Activated B cell treated with CpG ODN at 0.5 μM for 24 hours (primary cell): ENCODE data around the gene VPS45. TPM values are rescaled to one million over a fixed set of nuclear protein-coding genes. Genes with fewer than 3 reads are reported as not detected.

Source experiments
- ATAC-seq: fragments of 200-7000 bp; cut with Tn5 transposase; one replicate; pipeline ENCODE4 v1.10.0; 2021; ENCODE audit warnings: low read depth, mild to moderate bottlenecking, moderate library complexity
- CTCF ChIA-PET: fragments of 350-600 bp; sonication (Branson Sonifier 250); formaldehyde crosslinking; loops from one replicate; lab custom pipeline; 2021; ENCODE audit warnings: antibody characterized with exemption; lab: Charles Lee
- POLR2A ChIA-PET: fragments of 350-600 bp; sonication (Branson Sonifier 250); formaldehyde crosslinking; loops from one replicate; lab custom pipeline; 2021; ENCODE audit warnings: antibody characterized with exemption; lab: Charles Lee
- DNase-seq: peaks from one replicate; pipeline ENCODE4 v3.0.0; 2022
- H3K27ac Mint-ChIP-seq: one replicate; pipeline ENCODE4 v1.8.0; 2020; ENCODE audit warnings: mixed read lengths
- H3K27me3 Mint-ChIP-seq: one replicate; pipeline ENCODE4 v1.8.0; 2021; ENCODE audit warnings: mixed read lengths
- H3K36me3 Mint-ChIP-seq: one replicate; pipeline ENCODE4 v1.8.0; 2021; ENCODE audit warnings: low read depth, mixed read lengths
- H3K4me1 Mint-ChIP-seq: one replicate; pipeline ENCODE4 v1.8.0; 2021; ENCODE audit warnings: mixed read lengths
- H3K4me3 Mint-ChIP-seq: one replicate; pipeline ENCODE4 v1.8.0; 2020; ENCODE audit warnings: mild to moderate bottlenecking, mixed read lengths
- H3K9me3 Mint-ChIP-seq: one replicate; pipeline ENCODE4 v1.8.0; 2020; ENCODE audit warnings: mixed read lengths
- CTCF ChIP-seq: fragments of 200-600 bp; IDR thresholded peaks from one replicate; pipeline ENCODE4 v1.8.0; 2022; ENCODE audit warnings: antibody characterized with exemption, mild to moderate bottlenecking
- intact Hi-C: fragments of 100-400 bp; cut with micrococcal nuclease; formaldehyde crosslinking; loops from one replicate; pipeline ENCODE4 v1.15.1; 2024
- total RNA-seq: library from RNA; stranded (reverse); gene quantifications from 2 replicates; pipeline ENCODE4 v1.2.3, GENCODE V29; 2022

The VPS45 gene
- total RNA-seq, 1 donor from 2014 or later, result 46.0 TPM

- ChIA-PET CTCF (interaction anchor here (6.3 kb wide), 1 partner anchor 102 kb away, joined by 131 read pairs; the partner anchor contains the start of gene VPS45), POLR2A (no interaction called here)
- no peaks in the 10 kb centered on the region for H3K9me3 Mint-ChIP-seq
- H3K4me1 Mint-ChIP-seq, result peaks cover 7% of the 10 kb centered on the region
- no peak for DNase-seq
- H3K27me3 Mint-ChIP-seq, result no peaks in the 10 kb centered on the region
- H3K4me3 Mint-ChIP-seq, result no peak overlapping the region
- H3K27ac Mint-ChIP-seq, result no peak overlapping the region
- H3K36me3 Mint-ChIP-seq, result peaks cover 5% of the 10 kb centered on the region
- intact Hi-C loops, result no loop called here
- no peak for TF ChIP-seq CTCF
- no peak for ATAC-seq
Observed at GRCh38 chr1:150173141-150173585, 105.6 kb downstream of the VPS45 start.

DNA sequence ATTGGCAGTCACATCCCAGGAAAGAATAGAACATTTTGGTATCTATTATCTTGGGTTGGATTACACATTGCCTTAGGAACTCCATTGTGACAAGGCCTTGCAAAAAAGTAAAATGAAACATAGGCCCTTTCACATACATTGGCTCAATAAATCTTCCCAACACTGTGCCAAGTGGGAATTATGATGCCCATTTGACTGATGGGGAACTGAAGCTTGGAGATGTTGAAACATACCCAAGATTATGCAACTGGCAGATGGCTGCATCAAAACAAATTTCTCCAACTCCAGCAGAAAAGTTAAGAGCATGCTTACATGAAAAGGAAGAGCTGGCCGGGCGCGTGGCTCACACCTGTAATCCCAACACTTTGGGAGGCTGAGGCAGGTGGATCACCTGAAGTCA is 109.0 kb downstream of the VPS45 start:
- Mint-ChIP-seq H3K27ac (no peak overlapping the region), H3K4me1 (no peaks in the 10 kb centered on the region), H3K27me3 (no peaks in the 10 kb centered on the region), H3K36me3 (peaks cover 5% of the 10 kb centered on the region), H3K9me3 (no peaks in the 10 kb centered on the region), H3K4me3 (no peak overlapping the region)
- DNase-seq (no peak), ATAC-seq (no peak)
- intact Hi-C loops, result no loop called here
- ChIA-PET CTCF (no interaction called here), POLR2A (interaction anchor here (1.4 kb wide), 1 partner anchor 10 kb away, joined by 13 read pairs; no protein-coding TSS in a partner anchor)
- TF ChIP-seq CTCF, result no peak

DNA sequence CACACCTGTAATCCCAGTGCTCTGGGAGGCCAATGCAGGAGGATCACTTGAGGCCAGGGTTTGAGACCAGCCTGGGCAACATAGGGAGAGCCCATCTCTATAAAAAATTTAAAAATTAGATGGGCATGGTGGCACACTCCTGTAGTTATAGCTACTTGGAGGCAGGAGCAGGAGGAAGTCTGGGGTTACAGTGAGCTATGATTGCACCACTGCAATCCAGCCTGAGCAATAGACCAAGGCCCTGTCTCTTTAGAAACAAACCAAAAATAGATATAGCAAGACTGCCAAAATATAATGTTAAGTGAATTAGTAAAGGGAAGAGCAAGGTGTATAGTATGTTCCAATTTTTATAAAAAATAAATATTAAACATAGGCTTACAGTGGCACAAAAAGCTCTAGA is 111.0 kb downstream of the VPS45 start:
- DNase-seq (no peak), ATAC-seq (no peak)
- Mint-ChIP-seq H3K4me3 (no peak overlapping the region), H3K36me3 (peaks cover under 1% of the 10 kb centered on the region), H3K27me3 (no peaks in the 10 kb centered on the region), H3K9me3 (no peaks in the 10 kb centered on the region), H3K4me1 (no peaks in the 10 kb centered on the region), H3K27ac (no peak overlapping the region)
- CTCF ChIA-PET, result interaction anchor here (1.0 kb wide), 1 partner anchor 13 kb away, joined by 3 read pairs; no protein-coding TSS in a partner anchor
- intact Hi-C loops, result no loop called here
- no peak for TF ChIP-seq CTCF
- POLR2A ChIA-PET, result interaction anchor here (1.6 kb wide), 1 partner anchor 291 kb away, joined by 3 read pairs; a partner anchor contains a TSS

DNA sequence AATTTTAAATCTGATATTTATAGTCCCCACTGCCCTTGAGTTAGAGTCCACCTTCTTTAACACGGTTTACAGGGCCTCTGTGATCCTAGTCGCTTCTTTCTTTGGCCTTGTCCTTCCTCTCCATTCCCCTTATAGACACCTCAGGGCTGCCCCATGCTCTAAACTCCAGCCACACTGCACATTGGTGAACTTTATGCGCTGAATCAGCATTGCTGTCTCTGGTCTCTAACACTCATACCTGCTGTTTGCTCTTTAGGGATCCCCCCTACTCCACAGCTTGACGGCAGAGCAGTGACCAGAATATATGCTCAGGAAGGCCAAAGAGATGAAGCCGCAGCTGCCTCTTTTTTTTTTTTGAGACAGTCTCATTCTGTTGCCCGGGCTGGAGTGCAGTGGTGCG is 112.3 kb downstream of the VPS45 start:
- H3K4me3 Mint-ChIP-seq, result no peak overlapping the region
- no peak for DNase-seq
- ATAC-seq, result no peak
- ChIA-PET POLR2A (no interaction called here), CTCF (no interaction called here)
- intact Hi-C loops, result no loop called here
- no peaks in the 10 kb centered on the region for H3K9me3 Mint-ChIP-seq
- no peaks in the 10 kb centered on the region for H3K36me3 Mint-ChIP-seq
- no peak overlapping the region for H3K27ac Mint-ChIP-seq
- H3K4me1 Mint-ChIP-seq, result no peaks in the 10 kb centered on the region
- no peak for TF ChIP-seq CTCF
- H3K27me3 Mint-ChIP-seq, result no peaks in the 10 kb centered on the region

DNA sequence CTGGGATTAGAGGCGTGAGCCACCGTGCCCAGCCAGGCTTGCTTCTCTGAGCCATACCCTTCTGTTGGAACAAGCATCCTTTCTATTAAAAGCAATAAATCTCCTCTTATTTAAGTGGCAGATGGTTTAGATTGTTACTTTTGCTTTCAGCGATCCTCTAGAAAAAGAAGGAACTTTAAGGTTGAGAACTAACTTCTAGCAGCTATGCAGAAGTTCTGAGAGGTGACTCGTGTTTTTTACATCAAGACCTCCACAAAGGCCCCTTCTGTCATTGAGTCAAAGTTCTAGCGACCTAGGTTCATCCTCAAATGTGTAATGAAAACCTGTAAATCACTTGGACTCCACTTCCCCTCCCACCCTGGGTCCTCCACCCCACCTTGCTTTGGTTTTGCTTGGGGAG is 112.9 kb downstream of the VPS45 start:
- Mint-ChIP-seq H3K36me3 (no peaks in the 10 kb centered on the region), H3K27me3 (no peaks in the 10 kb centered on the region), H3K4me1 (no peaks in the 10 kb centered on the region), H3K4me3 (no peak overlapping the region), H3K9me3 (no peaks in the 10 kb centered on the region), H3K27ac (no peak overlapping the region)
- DNase-seq, result no peak
- intact Hi-C loops, result no loop called here
- POLR2A ChIA-PET, result no interaction called here
- ATAC-seq, result no peak
- CTCF ChIA-PET, result no interaction called here
- no peak for TF ChIP-seq CTCF
